ENCODE measurements around the gene CEMIP. TPM values are rescaled to one million over a fixed set of nuclear protein-coding genes. Genes with fewer than 3 reads are reported as not detected.
A peak's percentile ranks its signal among the peaks of the same experiment; 100 is the strongest.

CEMIP gene
- total and polyA plus RNA-seq, 2 of the 13 experiments (the other 11 are each of a cell fraction or from before 2014, with no cell fraction given): 4.3 to 28.5 TPM

DNA sequence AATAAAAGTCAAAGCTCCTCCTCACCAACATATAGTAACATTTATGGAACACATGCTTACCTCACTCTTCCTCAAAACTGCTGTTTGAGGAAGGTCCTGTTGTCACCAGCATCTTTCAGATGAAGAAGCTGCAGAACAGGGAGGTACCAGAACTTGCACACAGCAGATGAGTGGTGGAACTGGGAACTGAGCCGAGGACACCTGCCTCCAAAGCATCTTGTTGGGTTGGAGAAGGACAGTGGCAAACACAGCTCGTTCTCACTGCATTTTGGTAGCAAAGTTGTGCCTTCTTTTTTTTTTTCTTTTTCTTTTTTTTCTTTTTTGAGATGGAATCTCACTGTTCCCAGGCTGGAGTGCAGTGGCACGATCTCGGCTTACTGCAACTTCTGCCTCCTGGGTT lies 76.0 kb downstream of the CEMIP start (continued):
- no peak for TF ChIP-seq MYC (CRISPR knock-in tag; IDR thresholded peaks at IDR 0.05; ENCODE audit: borderline replicate concordance)
- TF ChIP-seq NR2F2 (IDR thresholded peaks at IDR 0.05; ENCODE audit: borderline replicate concordance, low read depth): no peak
- no peak for TF ChIP-seq PRMT3 (CRISPR knock-in tag; IDR thresholded peaks at IDR 0.05; ENCODE audit: borderline replicate concordance, low read depth)
- no peak for TF ChIP-seq SETDB1 (CRISPR knock-in tag; IDR thresholded peaks at IDR 0.05; ENCODE audit: borderline replicate concordance)

DNA sequence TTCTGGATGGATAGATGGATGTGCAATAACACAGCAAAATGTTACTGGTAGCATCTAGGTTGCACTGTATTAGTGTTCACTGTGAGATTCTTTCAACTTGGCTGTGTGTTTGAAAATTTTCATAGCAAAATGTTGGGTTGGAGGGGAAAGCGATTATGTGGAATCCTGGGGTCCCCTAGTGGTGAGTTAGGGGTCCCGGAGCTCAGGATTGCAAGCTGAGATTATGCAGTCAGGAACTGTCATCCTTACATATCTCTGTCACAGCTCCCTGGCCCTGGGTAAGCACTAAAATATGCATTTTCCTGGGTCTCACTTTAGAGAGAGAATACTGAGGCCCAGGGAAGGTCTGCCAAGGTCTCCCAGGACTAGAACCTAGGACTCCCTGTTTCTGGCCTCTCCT lies 77.2 kb downstream of the CEMIP start:
- BruUV-seq (replicated peaks): no TSS peak
- intact Hi-C loops (cut with micrococcal nuclease; ENCODE audit: unreplicated experiment): loop anchor here (1.0 to 5.0 kb wide), 4 partner anchors 51 to 196 kb away; partner anchors contain the start of gene CEMIP
- peak; percentile 69 for DNase-seq (ENCODE audit: low spot score)
- ATAC-seq: peak; percentile 73
- H3K4me2 ChIP-seq (ENCODE audit: low read depth, low read length): peak overlapping the region; percentile 44
- no peak for FAIRE-seq
- H3K79me2 ChIP-seq (ENCODE audit: insufficient read depth, low read length): no peaks in the 10 kb centered on the region
- in situ Hi-C loops (cut with HindIII; ENCODE audit: extremely low pct_ligation_motif_present, low pct_unique_long_range_greater_than_20kb): loop anchor here (5.0 kb wide), 1 partner anchor 74 kb away; no protein-coding TSS in a partner anchor
- POLR2A ChIA-PET: interaction anchor here (1.0 to 5.2 kb wide), 4 partner anchors 12 to 77 kb away, joined by 4 to 53 read pairs (median 10); partner anchors contain the start of gene CEMIP
- H3K27ac ChIP-seq (ENCODE audit: extremely low read length, insufficient read depth, low read length): peak overlapping the region; percentile 74
- 0 out of 2 replicates have a peak overlapping the region, but pooled peaks have one; percentile 10 for H3K9ac ChIP-seq (ENCODE audit: insufficient read depth, low read depth, low read length)
- H3K36me3 ChIP-seq (replicated peaks in 1 of 2; ENCODE audit: control insufficient read depth in 1 of 2, insufficient read depth in 2 of 2, low read length in 2 of 2): peaks cover 6 to 24% of the 10 kb centered on the region in 2 experiments; a peak in 3 of 5 replicates
- WGBS (ENCODE audit: low lambda C conversion rate): 0% methylated on average over 1 of the region's 2 CpGs
- H3K4me3 ChIP-seq (replicated peaks in 1 of 3; ENCODE audit: insufficient read depth in 1 of 3, low read depth in 2 of 3, low read length in 3 of 3): no peak overlapping the region
- H3K27me3 ChIP-seq (ENCODE audit: control insufficient read depth in 1 of 2, insufficient read depth in 2 of 2, low read length in 2 of 2): no peaks in the 10 kb centered on the region
- H2AFZ ChIP-seq (ENCODE audit: low read length): no peak overlapping the region
- CTCF ChIA-PET (ENCODE audit: low intra/inter-chr PET ratio, low total read pairs): interaction anchor here (0.7 to 3.4 kb wide), 4 partner anchors 21 to 114 kb away, joined by 3 to 25 read pairs (median 8); partner anchors contain the start of gene CEMIP
- H3K9me3 ChIP-seq (ENCODE audit: low read length): no peaks in the 10 kb centered on the region
- peaks cover 66% of the 10 kb centered on the region for H3K4me1 ChIP-seq (ENCODE audit: insufficient read depth, low read length)
- H4K20me1 ChIP-seq (ENCODE audit: insufficient read depth, low read length): no peaks in the 10 kb centered on the region
- TF ChIP-seq NFIB (CRISPR knock-in tag; IDR thresholded peaks at IDR 0.05; ENCODE audit: borderline replicate concordance): no peak
- no peak for TF ChIP-seq GTF3A (CRISPR knock-in tag; conservative IDR thresholded peaks at IDR 0.05)
- no peak for TF ChIP-seq PHB2 (IDR thresholded peaks at IDR 0.05; ENCODE audit: partially characterized antibody)
- TF ChIP-seq KLF6 (CRISPR knock-in tag; IDR thresholded peaks at IDR 0.05): no peak
- peak; percentile 71 for TF ChIP-seq RAD21 (CRISPR knock-in tag; IDR thresholded peaks at IDR 0.05)
- no peak for TF ChIP-seq ASH2L (IDR thresholded peaks at IDR 0.05; ENCODE audit: insufficient read length, low read depth, low read length)
- TF ChIP-seq, protein P1, sequence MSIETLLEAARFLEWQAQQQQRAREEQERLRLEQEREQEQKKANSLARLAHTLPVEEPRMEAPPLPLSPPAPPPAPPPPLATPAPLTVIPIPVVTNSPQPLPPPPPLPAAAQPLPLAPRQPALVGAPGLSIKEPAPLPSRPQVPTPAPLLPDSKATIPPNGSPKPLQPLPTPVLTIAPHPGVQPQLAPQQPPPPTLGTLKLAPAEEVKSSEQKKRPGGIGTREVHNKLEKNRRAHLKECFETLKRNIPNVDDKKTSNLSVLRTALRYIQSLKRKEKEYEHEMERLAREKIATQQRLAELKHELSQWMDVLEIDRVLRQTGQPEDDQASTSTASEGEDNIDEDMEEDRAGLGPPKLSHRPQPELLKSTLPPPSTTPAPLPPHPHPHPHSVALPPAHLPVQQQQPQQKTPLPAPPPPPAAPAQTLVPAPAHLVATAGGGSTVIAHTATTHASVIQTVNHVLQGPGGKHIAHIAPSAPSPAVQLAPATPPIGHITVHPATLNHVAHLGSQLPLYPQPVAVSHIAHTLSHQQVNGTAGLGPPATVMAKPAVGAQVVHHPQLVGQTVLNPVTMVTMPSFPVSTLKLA (IDR thresholded peaks at IDR 0.05): no peak
- TF ChIP-seq, protein P2, sequence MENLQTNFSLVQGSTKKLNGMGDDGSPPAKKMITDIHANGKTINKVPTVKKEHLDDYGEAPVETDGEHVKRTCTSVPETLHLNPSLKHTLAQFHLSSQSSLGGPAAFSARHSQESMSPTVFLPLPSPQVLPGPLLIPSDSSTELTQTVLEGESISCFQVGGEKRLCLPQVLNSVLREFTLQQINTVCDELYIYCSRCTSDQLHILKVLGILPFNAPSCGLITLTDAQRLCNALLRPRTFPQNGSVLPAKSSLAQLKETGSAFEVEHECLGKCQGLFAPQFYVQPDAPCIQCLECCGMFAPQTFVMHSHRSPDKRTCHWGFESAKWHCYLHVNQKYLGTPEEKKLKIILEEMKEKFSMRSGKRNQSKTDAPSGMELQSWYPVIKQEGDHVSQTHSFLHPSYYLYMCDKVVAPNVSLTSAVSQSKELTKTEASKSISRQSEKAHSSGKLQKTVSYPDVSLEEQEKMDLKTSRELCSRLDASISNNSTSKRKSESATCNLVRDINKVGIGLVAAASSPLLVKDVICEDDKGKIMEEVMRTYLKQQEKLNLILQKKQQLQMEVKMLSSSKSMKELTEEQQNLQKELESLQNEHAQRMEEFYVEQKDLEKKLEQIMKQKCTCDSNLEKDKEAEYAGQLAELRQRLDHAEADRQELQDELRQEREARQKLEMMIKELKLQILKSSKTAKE (CRISPR knock-in tag; IDR thresholded peaks at IDR 0.05; ENCODE audit: borderline replicate concordance): no peak
- peak; percentile 75 for TF ChIP-seq SMC3 (IDR thresholded peaks at IDR 0.05; ENCODE audit: low read length)
- 0 out of 2 replicates have a peak, but pooled peaks have one; percentile 11 for TF ChIP-seq RBFOX2 (IDR thresholded peaks at IDR 0.05; ENCODE audit: low read depth, low read length)
- TF ChIP-seq, protein P3, sequence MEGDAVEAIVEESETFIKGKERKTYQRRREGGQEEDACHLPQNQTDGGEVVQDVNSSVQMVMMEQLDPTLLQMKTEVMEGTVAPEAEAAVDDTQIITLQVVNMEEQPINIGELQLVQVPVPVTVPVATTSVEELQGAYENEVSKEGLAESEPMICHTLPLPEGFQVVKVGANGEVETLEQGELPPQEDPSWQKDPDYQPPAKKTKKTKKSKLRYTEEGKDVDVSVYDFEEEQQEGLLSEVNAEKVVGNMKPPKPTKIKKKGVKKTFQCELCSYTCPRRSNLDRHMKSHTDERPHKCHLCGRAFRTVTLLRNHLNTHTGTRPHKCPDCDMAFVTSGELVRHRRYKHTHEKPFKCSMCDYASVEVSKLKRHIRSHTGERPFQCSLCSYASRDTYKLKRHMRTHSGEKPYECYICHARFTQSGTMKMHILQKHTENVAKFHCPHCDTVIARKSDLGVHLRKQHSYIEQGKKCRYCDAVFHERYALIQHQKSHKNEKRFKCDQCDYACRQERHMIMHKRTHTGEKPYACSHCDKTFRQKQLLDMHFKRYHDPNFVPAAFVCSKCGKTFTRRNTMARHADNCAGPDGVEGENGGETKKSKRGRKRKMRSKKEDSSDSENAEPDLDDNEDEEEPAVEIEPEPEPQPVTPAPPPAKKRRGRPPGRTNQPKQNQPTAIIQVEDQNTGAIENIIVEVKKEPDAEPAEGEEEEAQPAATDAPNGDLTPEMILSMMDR (CRISPR knock-in tag; IDR thresholded peaks at IDR 0.05): peak; percentile 75
- no peak for TF ChIP-seq ZNF44 (CRISPR knock-in tag; IDR thresholded peaks at IDR 0.05)
